SK-N-MC (cell line): Measurements from ENCODE around the gene BAMBI.
"Not testable (repeated sequence)": the region's sequence is repeated elsewhere in the genome, so short reads cannot be mapped to it uniquely, and the experiment has no call there.

Experiments used
- DNase-seq: peaks from one replicate; pipeline ENCODE4 v3.0.0-alpha.2; 2011; ENCODE audit warnings: low read depth, low spot score
- H3K27ac ChIP-seq: fragments of 200-600 bp; sonication (generic); 2 replicates; pipeline ENCODE4 v1.5.1; 2016; ENCODE audit warnings: mixed run types
- H3K36me3 ChIP-seq: fragments of 200-600 bp; sonication (generic); 2 replicates; pipeline ENCODE4 v1.6.1; 2017; ENCODE audit warnings: antibody characterized with exemption, low read length, mixed read lengths; ENCODE audit not compliant: insufficient read depth
- H3K4me3 ChIP-seq: fragments of 200-600 bp; sonication (generic); 2 replicates; pipeline ENCODE4 v1.5.1; 2016
- H3K9ac ChIP-seq: fragments of 200-600 bp; sonication (generic); 2 replicates; pipeline ENCODE4 v1.8.0; 2017; ENCODE audit warnings: mixed run types, mixed read lengths; ENCODE audit not compliant: insufficient read length
- H3K9me3 ChIP-seq: fragments of 200-600 bp; sonication (generic); 2 replicates; pipeline ENCODE4 v1.6.1; 2017; ENCODE audit warnings: low read depth, mild to moderate bottlenecking, antibody characterized with exemption, low read length, moderate library complexity, mixed read lengths
- EZH2 ChIP-seq: fragments of 200-600 bp; sonication (generic); IDR thresholded peaks from one replicate; pipeline ENCODE4 v1.6.1; 2017; ENCODE audit warnings: antibody characterized with exemption
- FOXP2 ChIP-seq: optimal IDR thresholded peaks from 2 replicates; pipeline ENCODE3; 2011; ENCODE audit warnings: mild to moderate bottlenecking, moderate library complexity; ENCODE audit not compliant: insufficient read depth; ENCODE audit errors: extremely low read length, control extremely low read depth
- POLR2AphosphoS5 ChIP-seq: IDR thresholded peaks from 2 replicates; pipeline ENCODE4 v1.6.1; 2012; ENCODE audit warnings: mild to moderate bottlenecking, low read depth, low read length, borderline replicate concordance

Gene BAMBI

DNA sequence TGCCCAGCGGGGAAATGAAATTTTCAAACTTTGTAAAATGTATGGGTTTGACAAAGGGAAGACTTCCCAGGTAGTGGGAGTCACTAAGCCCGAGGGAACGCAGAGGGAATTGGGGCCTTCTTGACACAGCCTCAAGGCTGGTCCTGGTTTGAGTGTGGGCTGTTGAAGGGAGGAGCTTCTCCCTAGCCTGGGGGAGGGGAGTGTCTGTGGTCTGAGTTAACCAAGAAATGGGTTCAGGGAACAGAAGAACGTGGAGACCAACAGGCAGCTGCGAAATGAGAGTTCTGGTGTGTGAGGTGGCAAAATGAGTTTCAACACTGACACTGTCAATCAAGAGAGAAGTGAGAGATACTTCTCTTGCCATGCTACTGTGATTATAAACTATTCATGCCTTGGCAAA lies 32.7 kb upstream of the BAMBI start:
- Histone ChIP-seq H3K4me3 (no peak overlapping the region), H3K9ac (no peak overlapping the region), H3K36me3 (no peaks in the 10 kb centered on the region), H3K9me3 (no peaks in the 10 kb centered on the region), H3K27ac (no peak overlapping the region)
- TF ChIP-seq EZH2 (no peak), FOXP2 (no peak), POLR2AphosphoS5 (no peak)
- no peak for DNase-seq

DNA sequence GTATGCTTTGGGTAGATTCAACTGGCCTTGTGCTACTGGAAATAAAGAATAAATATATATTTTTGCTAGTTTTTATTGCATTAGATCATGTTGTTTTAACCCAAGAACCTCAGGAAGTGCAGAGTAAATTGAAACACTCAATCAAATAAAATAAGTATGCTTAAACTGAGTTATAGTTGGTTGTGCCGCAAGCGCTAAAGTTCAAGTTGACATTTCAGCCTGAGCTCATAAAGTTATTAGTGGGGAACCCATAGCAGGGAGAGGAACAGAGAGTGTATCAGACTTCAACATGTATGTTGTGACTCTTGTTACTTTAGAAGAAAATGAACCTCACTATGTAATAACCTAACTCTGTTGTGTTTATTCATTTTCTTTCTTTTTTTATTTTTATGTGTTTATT lies 25.2 kb upstream of the BAMBI start:
- Histone ChIP-seq H3K9ac (no peak overlapping the region), H3K27ac (no peak overlapping the region), H3K4me3 (no peak overlapping the region), H3K36me3 (no peaks in the 10 kb centered on the region), H3K9me3 (no peaks in the 10 kb centered on the region)
- TF ChIP-seq FOXP2 (no peak), EZH2 (no peak), POLR2AphosphoS5 (no peak)
- DNase-seq, result no peak

GRCh38 chr10:28652703-28653102 lies 24.6 kb upstream of the BAMBI start:
- Histone ChIP-seq H3K9me3 (no peaks in the 10 kb centered on the region), H3K4me3 (no peak overlapping the region), H3K9ac (no peak overlapping the region), H3K36me3 (no peaks in the 10 kb centered on the region), H3K27ac (no peak overlapping the region)
- TF ChIP-seq FOXP2 (no peak), POLR2AphosphoS5 (no peak), EZH2 (no peak)
- no peak for DNase-seq

DNA sequence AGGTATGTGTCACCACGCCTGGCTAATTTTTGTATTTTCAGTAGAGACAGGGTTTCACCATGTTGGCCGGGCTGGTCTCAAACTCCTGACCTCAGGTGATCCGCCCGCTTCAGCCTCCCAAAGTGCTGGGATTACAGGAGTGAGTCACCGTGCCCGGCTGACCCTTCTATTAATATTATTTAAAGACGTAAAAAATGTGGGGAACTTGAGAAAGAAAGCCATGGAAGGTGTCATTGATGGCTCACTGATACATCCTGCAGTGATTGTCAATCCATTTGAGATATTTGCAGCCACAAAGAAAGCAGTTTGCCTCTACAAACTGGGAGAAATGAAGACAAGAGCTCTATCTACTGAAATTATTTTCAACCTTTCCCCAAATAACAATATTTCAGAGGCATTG lies 18.5 kb upstream of the BAMBI start:
- not testable (repeated sequence) for H3K4me3 ChIP-seq, H3K27ac ChIP-seq, DNase-seq, H3K9me3 ChIP-seq, H3K36me3 ChIP-seq, H3K9ac ChIP-seq

- DNase-seq, result no peak
- Histone ChIP-seq H3K4me3 (no peak overlapping the region), H3K36me3 (no peaks in the 10 kb centered on the region), H3K9me3 (no peaks in the 10 kb centered on the region), H3K9ac (no peak overlapping the region), H3K27ac (no peak overlapping the region)
- no peak for TF ChIP-seq FOXP2
- no peak for TF ChIP-seq POLR2AphosphoS5
- no peak for TF ChIP-seq EZH2
These were observed 16.3 kb upstream of the BAMBI start for GRCh38 chr10:28661035-28661434.

DNA sequence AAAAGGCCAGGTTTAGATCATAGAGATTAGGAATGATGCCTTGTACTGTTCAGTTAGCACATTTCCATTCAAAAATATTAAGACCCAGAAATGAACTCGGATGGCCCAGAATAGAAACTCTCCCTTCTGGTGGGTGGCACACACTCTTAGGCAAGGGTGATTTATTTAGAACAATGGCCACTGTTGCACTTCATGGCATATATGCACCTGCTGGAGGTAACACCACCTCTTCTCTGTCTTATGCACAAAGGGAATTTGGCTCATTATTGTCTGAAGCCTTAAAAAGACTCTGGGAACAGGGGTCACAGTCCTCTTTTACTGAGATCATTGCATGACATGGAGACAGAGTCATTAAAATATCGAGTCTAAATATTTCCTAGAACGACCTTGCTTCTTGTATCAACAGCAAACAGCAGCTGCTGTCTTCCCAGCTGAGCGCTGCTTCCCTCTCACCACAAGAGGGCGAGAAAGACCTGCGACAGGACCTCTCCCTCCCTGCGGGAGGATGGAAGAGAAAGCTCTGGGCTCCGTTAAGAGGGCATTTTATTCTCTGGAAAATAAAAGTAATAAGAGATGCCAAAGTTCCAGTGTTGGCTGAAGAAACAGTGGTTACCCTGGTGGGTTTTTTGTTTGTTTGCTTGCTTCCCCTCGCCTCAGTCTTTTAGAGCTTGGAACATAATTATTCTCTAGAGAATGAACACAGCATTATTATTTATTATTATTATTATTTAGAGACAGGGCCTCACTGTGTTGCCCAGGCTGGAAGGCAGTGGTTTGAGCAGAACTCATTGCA lies 13.5 kb upstream of the BAMBI start:
- no peak for TF ChIP-seq FOXP2
- Histone ChIP-seq H3K4me3 (no peak overlapping the region), H3K27ac (no peak overlapping the region), H3K36me3 (no peaks in the 10 kb centered on the region), H3K9ac (no peak overlapping the region), H3K9me3 (no peaks in the 10 kb centered on the region)
- no peak for DNase-seq

- Histone ChIP-seq H3K27ac (no peak overlapping the region), H3K4me3 (no peak overlapping the region), H3K9ac (no peak overlapping the region), H3K36me3 (no peaks in the 10 kb centered on the region), H3K9me3 (no peaks in the 10 kb centered on the region)
- no peak for TF ChIP-seq EZH2
- no peak for TF ChIP-seq FOXP2
- no peak for TF ChIP-seq POLR2AphosphoS5
- DNase-seq, result no peak
These were observed 13.0 kb upstream of the BAMBI start for GRCh38 chr10:28664369-28664740.

DNA sequence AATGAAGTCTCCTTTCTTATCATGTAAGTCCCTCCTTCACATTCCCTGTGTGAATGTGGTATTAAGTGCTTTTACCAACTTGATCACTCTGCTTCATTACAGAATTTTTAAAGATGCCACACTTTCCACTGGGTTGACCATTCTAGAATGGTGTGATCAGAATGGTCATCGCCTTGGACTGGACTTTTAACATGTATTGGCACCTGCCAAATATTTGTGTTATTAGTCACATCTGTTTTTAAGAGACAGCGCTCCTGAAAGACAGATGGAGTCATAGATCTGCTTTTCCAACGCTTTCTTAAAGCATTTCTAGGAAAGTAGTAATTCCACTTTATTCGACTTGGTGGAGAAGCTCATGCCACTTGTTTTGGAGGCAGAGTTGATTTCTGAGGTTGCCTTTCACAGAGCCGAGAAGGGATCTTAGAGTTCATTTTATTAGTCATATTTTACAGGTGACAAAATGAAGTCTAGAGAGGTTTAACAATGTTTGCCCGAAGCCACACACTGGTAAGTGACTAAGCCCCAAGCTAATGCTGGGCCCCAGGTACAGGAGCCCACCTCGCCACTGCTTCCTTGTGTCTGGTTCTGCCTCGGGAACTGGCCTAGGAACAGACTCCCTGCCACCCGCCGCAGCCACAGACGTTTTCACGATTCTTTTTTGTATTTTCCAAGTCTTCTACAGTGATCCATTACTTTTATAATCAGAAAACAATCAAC lies 10.4 kb upstream of the BAMBI start:
- TF ChIP-seq POLR2AphosphoS5 (no peak), FOXP2 (no peak), EZH2 (no peak)
- Histone ChIP-seq H3K36me3 (no peaks in the 10 kb centered on the region), H3K27ac (no peak overlapping the region; the same call in 1 of the 2 replicates), H3K9ac (no peak overlapping the region), H3K9me3 (no peaks in the 10 kb centered on the region), H3K4me3 (no peak overlapping the region)
- no peak for DNase-seq
